ENCODE data around the gene NUP153. TPM values are rescaled to one million over a fixed set of nuclear protein-coding genes. Genes with fewer than 3 reads are reported as not detected.
"Not testable (repeated sequence)": the region's sequence is repeated elsewhere in the genome, so short reads cannot be mapped to it uniquely, and the experiment has no call there.

Gene NUP153
- total RNA-seq (2014; rRNA removed; shearing (Covaris generic)), result 29.3 and 31.3 TPM in 2 replicates

GRCh38 chr6:17706580-17707370, at the start of gene NUP153:
TSS of gene NUP153 (minus strand) at chr6:17706925. CDS start at chr6:17706387, 538 bp downstream.
- DNase-seq (ENCODE audit: low spot score), result peak; percentile 99

DNA sequence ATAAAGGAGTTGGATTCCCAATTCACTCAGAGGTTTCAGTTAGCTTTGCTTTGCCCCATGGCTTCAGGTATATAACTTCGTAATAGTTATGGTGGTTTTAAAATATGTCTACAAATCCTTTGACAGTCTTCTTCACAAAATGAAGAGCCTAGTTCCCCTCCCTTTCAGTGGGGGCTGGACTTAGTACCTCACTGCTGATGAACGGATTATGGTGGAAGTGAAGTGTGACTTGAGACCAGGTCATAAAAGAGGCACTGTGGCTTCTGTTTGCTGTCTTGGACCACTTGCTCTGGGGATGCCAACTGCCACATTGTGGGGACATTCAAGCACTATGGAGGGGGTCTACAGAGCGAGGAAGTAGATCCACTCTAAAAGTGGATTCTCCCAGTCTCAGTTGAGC, 47.5 kb upstream of the NUP153 start:
- DNase-seq (ENCODE audit: low spot score), result no peak

- DNase-seq (ENCODE audit: low spot score), result not testable (repeated sequence)
Observed at GRCh38 chr6:17745324-17745723, 38.6 kb upstream of the NUP153 start.

DNA sequence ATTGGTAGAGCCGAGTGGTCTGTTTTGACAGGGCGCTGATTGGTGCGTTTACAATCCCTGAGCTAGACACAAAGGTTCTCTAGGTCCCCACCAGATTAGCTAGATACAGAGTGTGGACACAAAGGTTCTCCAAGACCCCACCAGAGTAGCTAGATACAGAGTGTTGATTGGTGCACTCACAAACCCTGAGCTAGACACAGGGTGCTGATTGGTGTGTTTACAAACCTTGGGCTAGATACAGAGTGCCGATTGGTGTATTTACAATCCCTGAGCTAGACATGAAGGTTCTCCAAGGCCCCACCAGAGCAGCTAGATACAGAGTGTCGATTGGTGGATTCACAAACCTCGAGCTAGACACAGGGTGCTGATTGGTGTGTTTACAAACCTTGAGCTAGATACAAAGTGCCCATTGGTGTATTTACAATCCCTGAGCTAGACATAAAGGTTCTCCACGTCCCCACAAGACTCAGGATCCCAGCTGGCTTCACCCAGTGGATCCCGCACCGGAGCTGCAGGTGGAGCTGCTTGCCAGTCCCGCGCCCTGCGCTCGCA, 38.1 kb upstream of the NUP153 start:
- not testable (repeated sequence) for DNase-seq (ENCODE audit: low spot score)

DNA sequence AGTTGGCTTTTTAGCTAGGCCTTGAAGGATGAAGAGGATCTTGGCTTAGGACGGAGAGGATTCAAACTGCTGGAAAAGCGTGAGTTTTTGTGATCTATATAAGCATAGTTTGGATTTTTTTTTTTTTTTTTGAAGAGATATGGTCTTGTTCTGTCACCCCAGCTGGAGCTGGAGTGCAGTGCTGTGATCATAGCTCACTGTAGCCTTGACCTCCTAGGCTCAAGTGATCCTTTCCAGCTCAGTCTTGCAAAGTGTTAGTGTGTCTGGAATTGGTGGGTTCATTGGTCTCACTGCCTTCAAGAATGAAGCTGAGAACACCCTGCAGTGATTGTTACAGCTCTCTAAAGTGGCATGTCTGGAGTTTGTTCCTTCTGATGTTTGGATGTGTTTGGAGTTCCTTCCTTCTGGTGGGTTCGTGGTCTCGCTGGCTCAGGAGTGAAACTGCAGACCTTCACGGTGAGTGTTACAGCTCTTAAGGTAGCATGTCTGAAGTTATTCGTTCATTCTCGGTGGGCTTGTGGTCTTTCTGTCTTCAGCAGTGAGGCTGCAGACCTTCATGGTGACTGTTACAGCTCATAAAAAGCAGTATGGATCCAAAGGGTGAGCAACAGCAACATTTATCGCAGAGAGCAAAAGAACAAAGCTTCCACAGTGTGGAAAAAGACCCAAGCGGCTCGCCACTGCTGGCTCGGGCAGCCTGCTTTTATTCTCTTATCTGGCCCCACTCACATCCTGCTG, 37.5 kb upstream of the NUP153 start:
- DNase-seq (ENCODE audit: low spot score), result no peak

DNA sequence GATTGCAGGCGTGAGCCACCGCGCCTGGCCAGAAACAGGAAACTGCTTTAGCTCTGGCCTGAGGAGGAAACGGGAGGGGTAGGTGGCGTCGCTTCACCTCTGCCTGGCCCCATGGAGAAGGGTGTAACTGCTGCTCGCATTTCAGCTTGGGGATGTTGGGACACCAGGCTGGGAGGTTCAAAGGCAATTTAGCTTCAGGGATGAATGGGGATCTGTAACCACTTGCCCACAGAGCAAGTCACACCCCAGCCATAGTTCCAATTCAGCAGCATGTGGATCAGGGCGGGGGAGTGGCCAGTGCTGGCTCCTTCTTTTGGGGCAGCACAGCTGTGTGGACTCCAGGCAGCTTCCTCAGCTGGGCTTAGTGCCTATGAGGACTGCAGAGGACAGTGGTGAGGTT, 34.8 kb upstream of the NUP153 start:
- DNase-seq (ENCODE audit: low spot score), result no peak

- DNase-seq (ENCODE audit: low spot score), result no peak
Observed at GRCh38 chr6:17740559-17741220, 34.0 kb upstream of the NUP153 start.

DNA sequence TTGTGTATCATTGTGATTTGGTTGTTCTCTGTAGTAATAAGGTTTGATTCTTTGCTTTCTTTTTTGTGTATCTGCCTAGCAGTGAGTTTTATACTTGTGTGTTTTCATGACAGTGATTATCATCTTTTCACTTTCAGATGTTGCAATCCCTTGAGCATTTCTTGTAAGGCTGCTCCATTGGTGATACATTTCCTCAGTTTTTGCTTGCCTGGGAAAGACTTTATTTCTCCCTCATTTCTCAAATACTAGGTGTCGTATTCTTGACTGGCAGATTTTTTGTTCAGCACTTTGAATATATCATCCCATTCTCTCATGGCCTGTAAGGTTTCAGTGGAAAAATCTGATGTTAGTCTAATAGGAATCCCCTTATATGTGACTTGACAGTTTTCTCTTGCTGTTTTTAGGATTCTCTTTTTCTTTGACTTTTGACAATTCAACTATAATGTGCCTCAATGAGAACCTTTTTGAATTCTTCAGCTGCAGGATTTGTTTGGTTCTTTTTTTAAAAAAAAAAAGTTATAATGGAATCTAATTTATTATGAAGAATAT, 31.1 kb upstream of the NUP153 start:
- no peak for DNase-seq (ENCODE audit: low spot score)

DNA sequence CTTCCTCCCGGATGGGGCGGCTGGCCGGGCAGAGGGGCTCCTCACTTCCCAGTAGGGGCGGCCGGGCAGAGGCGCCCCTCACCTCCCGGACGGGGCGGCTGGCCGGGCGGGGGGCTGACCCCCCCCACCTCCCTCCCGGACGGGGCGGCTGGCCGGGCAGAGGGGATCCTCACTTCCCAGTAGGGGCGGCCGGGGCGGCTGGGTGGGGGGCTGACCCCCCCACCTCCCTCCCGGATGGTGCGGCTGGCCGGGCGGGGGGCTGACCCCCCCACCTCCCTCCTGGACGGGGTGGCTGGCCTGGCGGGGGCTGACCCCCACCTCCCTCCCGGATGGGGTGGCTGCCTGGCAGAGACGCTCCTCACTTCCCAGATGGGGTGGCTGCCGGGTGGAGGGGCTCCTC, 28.6 kb upstream of the NUP153 start:
- not testable (repeated sequence) for DNase-seq (ENCODE audit: low spot score)

GRCh38 chr6:17730078-17730704, 23.5 kb upstream of the NUP153 start:
- no peak for DNase-seq (ENCODE audit: low spot score)

GRCh38 chr6:17729223-17730077, 22.7 kb upstream of the NUP153 start:
- no peak for DNase-seq (ENCODE audit: low spot score)

- DNase-seq (ENCODE audit: low spot score), result no peak
Observed at GRCh38 chr6:17728551-17729222, 22.0 kb upstream of the NUP153 start.

DNA sequence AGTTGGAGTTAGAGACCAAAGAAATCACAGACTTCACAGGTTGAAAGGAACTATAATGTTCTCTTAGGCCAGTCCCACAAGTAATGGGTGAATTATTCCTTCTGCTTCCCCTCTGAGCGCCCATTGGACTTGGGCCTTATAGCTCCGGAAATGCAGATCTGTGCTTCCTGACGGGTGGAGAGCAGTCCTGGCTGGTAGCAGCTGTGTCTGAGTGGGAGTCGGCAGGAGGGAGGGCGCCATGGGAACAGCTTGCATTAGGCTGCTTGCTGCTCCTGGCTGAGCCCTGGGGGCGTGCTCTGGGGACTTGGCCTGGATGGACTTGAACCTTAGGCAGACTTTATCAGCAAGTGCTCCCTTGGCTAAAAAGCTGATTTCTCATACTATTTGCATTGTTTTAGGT, 18.4 kb upstream of the NUP153 start:
- DNase-seq (ENCODE audit: low spot score), result peak; percentile 21

DNA sequence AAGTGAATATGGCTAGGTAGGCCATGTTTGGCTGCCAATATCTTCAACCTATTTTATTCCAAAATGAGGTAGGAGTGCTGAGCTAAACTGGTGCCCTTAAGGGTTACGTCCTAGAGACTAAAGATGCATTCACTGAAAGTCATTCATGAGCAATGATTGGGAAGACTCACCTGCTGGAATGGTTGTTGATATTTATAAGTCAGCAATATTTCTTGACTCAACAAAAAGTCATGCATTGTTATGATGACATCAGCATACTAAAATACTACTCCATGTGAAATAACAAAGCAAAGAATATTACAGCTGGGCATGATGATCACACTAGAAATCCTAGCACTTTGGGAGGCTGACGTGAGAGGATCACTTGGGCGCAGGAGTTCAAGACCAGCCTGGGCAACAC, 17.6 kb upstream of the NUP153 start:
- no peak for DNase-seq (ENCODE audit: low spot score)

DNA sequence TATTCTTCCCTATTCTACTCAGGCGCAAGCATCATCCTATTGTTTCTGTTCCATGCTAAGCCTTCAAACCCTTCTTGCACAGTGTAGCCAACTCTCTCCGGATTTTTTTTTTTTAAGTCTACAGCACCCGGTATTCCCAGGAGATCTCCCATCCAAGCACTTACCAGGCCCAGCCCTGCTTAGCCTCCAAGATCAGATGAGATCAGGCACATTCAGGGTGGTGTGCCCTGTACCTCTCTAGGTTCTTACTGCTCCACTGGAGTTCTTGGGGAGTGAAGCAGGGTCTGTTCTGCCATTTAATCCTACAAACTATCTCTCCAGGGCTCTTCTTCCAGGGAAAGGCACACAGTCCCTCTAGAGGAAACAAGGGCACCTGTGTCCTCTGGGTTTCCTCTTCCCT, 14.9 kb upstream of the NUP153 start:
- DNase-seq (ENCODE audit: low spot score), result no peak

- no peak for DNase-seq (ENCODE audit: low spot score)
Observed at GRCh38 chr6:17719323-17720041, 12.8 kb upstream of the NUP153 start.

GRCh38 chr6:17716221-17716620, 9.5 kb upstream of the NUP153 start:
- DNase-seq (ENCODE audit: low spot score), result no peak

- peak; percentile 42 for DNase-seq (ENCODE audit: low spot score)
Observed at GRCh38 chr6:17714879-17715851, 8.4 kb upstream of the NUP153 start.

Measured in HT-29 (cell line).